Measurements from ENCODE around the gene MARK3.
"Not testable (repeated sequence)": the region's sequence is repeated elsewhere in the genome, so short reads cannot be mapped to it uniquely, and the experiment has no call there.

The MARK3 gene

DNA sequence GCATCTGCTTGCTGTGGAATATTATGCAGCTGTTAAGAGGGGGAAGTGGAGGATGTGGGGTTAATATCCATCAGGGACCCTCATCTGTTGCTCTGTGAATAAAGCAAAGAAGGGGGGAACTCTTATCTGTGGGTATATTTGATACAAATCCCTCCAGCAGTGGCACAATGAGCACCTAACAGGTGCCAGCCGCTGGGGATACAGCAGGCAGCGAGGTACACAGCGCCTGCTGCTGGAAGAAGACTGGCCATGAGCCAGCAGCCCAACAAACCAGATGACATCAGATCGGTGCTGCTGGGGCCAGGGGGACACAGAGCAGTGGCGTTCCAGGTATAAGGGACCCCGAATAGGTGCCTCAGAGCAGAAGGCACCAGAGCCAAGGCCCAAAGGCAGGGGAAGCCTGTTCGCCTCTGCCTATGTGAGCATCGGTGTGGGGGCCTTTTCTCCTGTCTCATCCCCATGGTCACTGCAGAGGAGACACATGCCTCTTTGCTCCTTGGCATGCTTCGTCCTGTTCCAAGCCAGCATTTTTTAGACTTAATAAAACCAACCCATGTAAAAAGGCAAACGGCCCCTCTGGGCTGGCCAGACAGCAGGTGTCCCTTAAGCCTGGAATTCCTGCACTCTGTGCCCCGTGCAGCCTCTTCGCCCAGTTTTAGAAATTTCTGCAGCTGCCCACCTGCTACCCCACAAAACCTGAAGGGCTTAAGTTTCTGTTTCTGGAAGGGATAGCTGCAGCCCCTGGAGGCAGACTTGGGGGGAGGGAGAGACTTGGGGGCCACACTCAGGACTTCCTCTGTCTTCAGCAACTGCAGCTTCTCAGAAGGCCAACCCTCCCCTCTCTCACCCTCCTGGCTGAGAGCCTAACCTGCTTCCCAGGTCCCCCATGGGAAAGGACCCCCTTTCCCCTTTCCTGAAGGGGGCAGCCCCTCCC is 139.1 kb downstream of the MARK3 start:
- no peak for DNase-seq (ENCODE audit: extremely low spot score)
- ChIA-PET POLR2A (interaction anchor here (0.6 to 6.5 kb wide), 2 partner anchors 7 to 18 kb away, joined by 4 to 83 read pairs; partner anchors contain the start of gene TRMT61A), CTCF (interaction anchor here (1.1 kb wide), 1 partner anchor 829 kb away, joined by 3 read pairs; no protein-coding TSS in a partner anchor)
- TF ChIP-seq LEF1 (IDR thresholded peaks at IDR 0.05; ENCODE audit: borderline replicate concordance) (no peak), FOXA1 (IDR thresholded peaks at IDR 0.05) (no peak), NFRKB (IDR thresholded peaks at IDR 0.05) (no peak), TARDBP (IDR thresholded peaks at IDR 0.05) (no peak), SUZ12 (IDR thresholded peaks at IDR 0.05) (no peak), SP1 (IDR thresholded peaks at IDR 0.05) (no peak)
- TF ChIP-seq, protein P1, sequence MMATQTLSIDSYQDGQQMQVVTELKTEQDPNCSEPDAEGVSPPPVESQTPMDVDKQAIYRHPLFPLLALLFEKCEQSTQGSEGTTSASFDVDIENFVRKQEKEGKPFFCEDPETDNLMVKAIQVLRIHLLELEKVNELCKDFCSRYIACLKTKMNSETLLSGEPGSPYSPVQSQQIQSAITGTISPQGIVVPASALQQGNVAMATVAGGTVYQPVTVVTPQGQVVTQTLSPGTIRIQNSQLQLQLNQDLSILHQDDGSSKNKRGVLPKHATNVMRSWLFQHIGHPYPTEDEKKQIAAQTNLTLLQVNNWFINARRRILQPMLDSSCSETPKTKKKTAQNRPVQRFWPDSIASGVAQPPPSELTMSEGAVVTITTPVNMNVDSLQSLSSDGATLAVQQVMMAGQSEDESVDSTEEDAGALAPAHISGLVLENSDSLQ (IDR thresholded peaks at IDR 0.05): no peak

- CTCF ChIA-PET: interaction anchor here (0.6 kb wide), 1 partner anchor 77 kb away, joined by 3 read pairs; no protein-coding TSS in a partner anchor
- DNase-seq (ENCODE audit: extremely low spot score); POLR2A ChIA-PET: not testable (repeated sequence)
These were observed 140.4 kb downstream of the MARK3 start for GRCh38 chr14:103525430-103526246.

DNA sequence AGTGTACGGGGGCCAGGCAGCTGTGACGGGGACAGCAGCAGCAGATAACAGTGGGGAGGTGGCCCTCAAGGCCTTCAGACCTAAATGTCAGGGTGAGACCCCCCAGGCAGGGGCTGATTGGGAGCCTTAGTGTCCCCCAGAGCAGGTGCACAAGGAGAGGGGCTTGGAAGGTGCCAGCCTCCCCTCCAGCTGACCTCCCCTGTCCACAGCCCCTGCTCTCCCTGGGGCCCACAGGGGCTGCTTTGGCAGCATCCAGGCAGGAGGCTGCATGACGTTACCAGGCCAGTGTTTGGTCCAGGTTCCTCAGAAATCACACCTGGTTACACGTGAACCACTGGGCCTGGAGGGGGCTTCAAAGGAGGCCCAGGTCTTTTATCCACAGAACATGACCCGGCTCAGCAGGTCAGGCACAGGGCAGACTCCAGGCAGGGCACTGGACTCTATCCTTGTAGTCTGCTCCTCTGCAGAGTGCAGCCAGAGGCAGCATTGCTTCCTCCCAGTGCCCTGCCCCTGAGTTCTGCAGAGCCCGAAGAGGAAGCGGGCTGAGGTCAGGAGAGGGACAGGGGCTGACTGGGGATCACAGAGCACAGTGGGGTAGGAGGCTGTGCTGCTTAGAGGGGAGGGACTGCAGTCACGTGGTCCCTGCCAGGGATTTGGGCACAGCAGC is 141.2 kb downstream of the MARK3 start:
- TF ChIP-seq FOXK2 (IDR thresholded peaks at IDR 0.05) (no peak), CTBP1 (IDR thresholded peaks at IDR 0.05; ENCODE audit: borderline replicate concordance) (no peak), L3MBTL2 (conservative IDR thresholded peaks at IDR 0.05) (no peak), LEF1 (IDR thresholded peaks at IDR 0.05; ENCODE audit: borderline replicate concordance) (no peak), NFRKB (IDR thresholded peaks at IDR 0.05) (no peak), FOXM1 (IDR thresholded peaks at IDR 0.05; ENCODE audit: borderline replicate concordance) (no peak), TARDBP (IDR thresholded peaks at IDR 0.05) (no peak), ELF4 (IDR thresholded peaks at IDR 0.05) (no peak), FOXA1 (IDR thresholded peaks at IDR 0.05) (no peak)
- TF ChIP-seq, protein P1 (IDR thresholded peaks at IDR 0.05): no peak
- DNase-seq (ENCODE audit: extremely low spot score): no peak
- ChIA-PET POLR2A (no interaction called here), CTCF (interaction anchor here (0.6 kb wide), 1 partner anchor 77 kb away, joined by 3 read pairs; no protein-coding TSS in a partner anchor)

DNA sequence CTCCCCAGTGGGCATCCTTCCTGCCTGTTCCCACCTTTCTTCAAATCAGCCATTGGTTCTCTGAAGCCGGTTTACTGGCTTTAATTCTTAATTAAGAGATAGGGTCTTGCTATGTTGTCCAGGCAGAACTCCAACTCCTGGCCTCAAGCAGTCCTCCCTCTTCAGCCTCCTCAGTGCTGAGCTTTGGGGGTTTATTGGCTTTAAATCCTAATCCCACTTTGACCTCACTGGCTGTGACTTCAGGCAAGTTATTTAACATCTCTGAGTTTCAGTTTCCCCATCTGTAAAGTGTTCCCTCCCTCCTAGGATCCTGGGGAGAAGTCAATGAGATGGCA is 141.7 kb downstream of the MARK3 start:
- ChIA-PET POLR2A (no interaction called here), CTCF (no interaction called here)
- DNase-seq (ENCODE audit: extremely low spot score): no peak
- TF ChIP-seq FOXA1 (IDR thresholded peaks at IDR 0.05) (no peak), ARNT (IDR thresholded peaks at IDR 0.05) (no peak), SP1 (IDR thresholded peaks at IDR 0.05) (no peak), FOXM1 (IDR thresholded peaks at IDR 0.05; ENCODE audit: borderline replicate concordance) (no peak), ELF4 (IDR thresholded peaks at IDR 0.05) (no peak)

DNA sequence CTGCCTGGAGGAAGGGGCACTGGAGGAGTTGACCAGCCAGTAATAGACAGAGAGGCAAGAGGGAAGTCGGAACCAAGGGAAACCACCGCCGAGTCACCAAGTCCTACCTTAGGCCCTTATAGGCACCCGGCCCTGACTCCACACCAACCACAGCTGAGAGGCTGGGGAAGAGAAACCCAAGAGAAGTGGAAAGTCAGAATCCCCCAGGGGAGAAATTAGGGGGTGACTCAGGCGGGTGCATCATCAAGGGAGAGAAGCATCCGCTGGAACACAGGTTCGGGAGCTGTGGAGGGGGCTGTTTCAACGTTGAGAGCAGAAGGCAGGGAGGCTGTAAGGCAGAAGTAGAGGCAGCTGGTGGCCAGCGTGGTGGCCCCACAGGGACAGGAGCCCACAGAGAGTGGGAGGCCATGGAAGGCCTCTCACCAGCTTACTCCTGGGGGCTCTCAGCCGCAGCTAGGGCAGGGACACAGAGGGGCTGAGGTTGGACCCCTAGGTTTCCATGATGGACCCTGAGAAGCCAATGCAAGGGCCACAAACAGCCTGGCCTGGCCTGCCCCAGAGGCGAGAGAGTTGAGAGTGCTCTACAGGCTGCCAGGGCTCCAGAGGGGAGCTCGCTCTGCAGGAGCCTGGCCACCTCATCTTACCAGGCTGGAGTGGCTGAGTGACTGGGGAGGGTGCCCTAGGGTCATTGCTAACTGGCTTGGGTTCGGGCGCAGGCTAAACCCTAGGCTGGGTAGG is 142.4 kb downstream of the MARK3 start:
- no peak for TF ChIP-seq L3MBTL2 (conservative IDR thresholded peaks at IDR 0.05)
- no peak for TF ChIP-seq TARDBP (IDR thresholded peaks at IDR 0.05)
- no peak for TF ChIP-seq FOXA1 (IDR thresholded peaks at IDR 0.05)
- TF ChIP-seq BHLHE40 (IDR thresholded peaks at IDR 0.05; ENCODE audit: borderline replicate concordance): no peak
- no peak for TF ChIP-seq SUZ12 (IDR thresholded peaks at IDR 0.05)
- TF ChIP-seq CTBP1 (IDR thresholded peaks at IDR 0.05; ENCODE audit: borderline replicate concordance): no peak
- TF ChIP-seq HDGF (IDR thresholded peaks at IDR 0.05; ENCODE audit: borderline replicate concordance): no peak
- CTCF ChIA-PET: no interaction called here
- POLR2A ChIA-PET: interaction anchor here (1.1 to 7.7 kb wide), 6 partner anchors 7 to 30 kb away, joined by 3 to 83 read pairs (median 9); partner anchors contain the start of gene CKB
- DNase-seq (ENCODE audit: extremely low spot score): no peak

GRCh38 chr14:103528146-103528586 is 143.0 kb downstream of the MARK3 start:
- POLR2A ChIA-PET: interaction anchor here (1.1 to 7.7 kb wide), 6 partner anchors 7 to 30 kb away, joined by 3 to 83 read pairs (median 9); partner anchors contain the start of gene CKB
- no peak for DNase-seq (ENCODE audit: extremely low spot score)
- CTCF ChIA-PET: interaction anchor here (1.1 to 1.2 kb wide), 2 partner anchors 9 to 23 kb away, joined by 3 to 7 read pairs; no protein-coding TSS in a partner anchor
- TF ChIP-seq, protein P1 (IDR thresholded peaks at IDR 0.05): no peak
- TF ChIP-seq CTBP1 (IDR thresholded peaks at IDR 0.05; ENCODE audit: borderline replicate concordance): no peak
- no peak for TF ChIP-seq FOXA1 (IDR thresholded peaks at IDR 0.05)
- no peak for TF ChIP-seq ZNF384 (IDR thresholded peaks at IDR 0.05)
- TF ChIP-seq NFRKB (IDR thresholded peaks at IDR 0.05): no peak
- TF ChIP-seq FOXK2 (IDR thresholded peaks at IDR 0.05): no peak

Data from HEK293T (cell line).